NCI-H748 treated with DMSO at 0.1 percent for 48 hours (cell line): ENCODE data around the gene KLLN.
"Not testable (repeated sequence)": the region's sequence is repeated elsewhere in the genome, so short reads cannot be mapped to it uniquely, and the experiment has no call there.

ENCODE experiments used
- DNase-seq: peaks from one replicate; lab custom pipeline; 2025; lab: John Stamatoyannopoulos, UW

The KLLN gene

GRCh38 chr10:87866412-87866974 is 3.2 kb upstream of the KLLN start:
- no peak for DNase-seq

GRCh38 chr10:87865241-87865881 is 2.0 kb upstream of the KLLN start:
- no peak for DNase-seq

GRCh38 chr10:87864496-87865059 is 1.2 kb upstream of the KLLN start:
- DNase-seq, result peak; percentile 13

- DNase-seq, result not testable (repeated sequence)
These were observed 690 bp upstream of the KLLN start for GRCh38 chr10:87863951-87864495.

- peak; percentile 35 for DNase-seq
These were observed 667 bp downstream of the KLLN start for GRCh38 chr10:87862679-87863052.

GRCh38 chr10:87861953-87862678 is 1.2 kb downstream of the KLLN start:
- peak; percentile 63 for DNase-seq

- DNase-seq, result peak; percentile 21
These were observed 1.8 kb downstream of the KLLN start for GRCh38 chr10:87861566-87861952.

GRCh38 chr10:87860816-87861403 is 2.4 kb downstream of the KLLN start:
- no peak for DNase-seq

GRCh38 chr10:87860156-87860795 is 3.1 kb downstream of the KLLN start:
- peak; percentile 21 for DNase-seq

- not testable (repeated sequence) for DNase-seq
These were observed 7.7 kb downstream of the KLLN start for GRCh38 chr10:87855665-87856064.

- DNase-seq, result not testable (repeated sequence)
These were observed 8.1 kb downstream of the KLLN start for GRCh38 chr10:87855247-87855646.

- no peak for DNase-seq
These were observed 11.2 kb downstream of the KLLN start for GRCh38 chr10:87852089-87852488.

GRCh38 chr10:87850742-87851205 is 12.6 kb downstream of the KLLN start:
- DNase-seq, result peak; percentile 10

- DNase-seq, result no peak
These were observed 14.3 kb downstream of the KLLN start for GRCh38 chr10:87849001-87849400.

- no peak for DNase-seq
These were observed 15.8 kb downstream of the KLLN start for GRCh38 chr10:87847550-87847949.

GRCh38 chr10:87846711-87847110 is 16.6 kb downstream of the KLLN start:
- not testable (repeated sequence) for DNase-seq

- DNase-seq, result no peak
These were observed 17.3 kb downstream of the KLLN start for GRCh38 chr10:87846023-87846422.

- DNase-seq, result no peak
These were observed 17.7 kb downstream of the KLLN start for GRCh38 chr10:87845624-87845998.

GRCh38 chr10:87844837-87845623 is 18.3 kb downstream of the KLLN start:
- no peak for DNase-seq

GRCh38 chr10:87843714-87844113 is 19.6 kb downstream of the KLLN start:
- no peak for DNase-seq
